HepG2 (cell line): Measurements from ENCODE around the gene ELF1. TPM values are rescaled to one million over a fixed set of nuclear protein-coding genes. Genes with fewer than 3 reads are reported as not detected.

Experiments used
- CSRNP2 ChIP-seq: sonication (generic); formaldehyde crosslinking; conservative IDR thresholded peaks from 2 replicates; pipeline ENCODE4 v1.8.0; 2022; ENCODE audit warnings: low read depth, missing genetic modification reagents
- FOXP1 ChIP-seq, 2 experiments: fragments of 450-650 bp in 1 of 2; IDR thresholded peaks; 2 replicates each; pipeline ENCODE4 v1.6.1; 2017 to 2018; ENCODE audit warnings: antibody characterized with exemption in 1 of 2
- NFAT5 ChIP-seq: sonication (generic); formaldehyde crosslinking; IDR thresholded peaks from 2 replicates; pipeline ENCODE4 v1.4.0; 2020; ENCODE audit warnings: missing genetic modification reagents
- POLR2G ChIP-seq: fragments of 200-400 bp; formaldehyde crosslinking; IDR thresholded peaks from 2 replicates; pipeline ENCODE4 v1.6.1; 2018; ENCODE audit warnings: mild to moderate bottlenecking, low read depth, low read length, moderate library complexity
- RERE ChIP-seq: IDR thresholded peaks from 2 replicates; pipeline ENCODE4 v1.6.1; 2016; ENCODE audit warnings: low read depth, missing genetic modification reagents, missing compliant biosample characterization
- SNRNP70 ChIP-seq: fragments of 200-400 bp; formaldehyde crosslinking; IDR thresholded peaks from 2 replicates; pipeline ENCODE4 v1.6.1; 2017; ENCODE audit warnings: mild to moderate bottlenecking, low read depth, low read length, moderate library complexity
- TAF15 ChIP-seq: fragments of 200-400 bp; formaldehyde crosslinking; IDR thresholded peaks from one replicate; pipeline ENCODE4 v1.6.1; 2018; ENCODE audit warnings: mild to moderate bottlenecking, low read depth, low read length; ENCODE audit not compliant: poor library complexity, severe bottlenecking
- TIGD3 ChIP-seq: sonication (generic); formaldehyde crosslinking; IDR thresholded peaks from 2 replicates; pipeline ENCODE4 v1.5.1; 2020; ENCODE audit warnings: mild to moderate bottlenecking, missing genetic modification reagents, borderline replicate concordance
- ZNF33B ChIP-seq: sonication (generic); formaldehyde crosslinking; IDR thresholded peaks from 2 replicates; pipeline ENCODE4 v1.5.1; 2020; ENCODE audit warnings: mild to moderate bottlenecking, missing genetic modification reagents
- ZNF552 ChIP-seq: sonication (generic); formaldehyde crosslinking; IDR thresholded peaks from 2 replicates; pipeline ENCODE4 v1.9.0; 2022; ENCODE audit warnings: missing genetic modification reagents, mild to moderate bottlenecking, borderline replicate concordance
- ZNF761 ChIP-seq: sonication (generic); formaldehyde crosslinking; conservative IDR thresholded peaks from 2 replicates; pipeline ENCODE4 v1.4.0; 2020; ENCODE audit warnings: mild to moderate bottlenecking, missing genetic modification reagents
- polyA plus RNA-seq, 8 experiments: library from polyadenylated mRNA; depleted of rRNA in 3 of 8; stranded (reverse) in 7 of 8; unstranded in 1 of 8; fragments of >200 nt; fragmentation: Illumina TruSeq in 4 of 8; extraction: Trizol in 4 of 8; gene quantifications; 2 replicates each; pipeline versions ENCODE4 v1.2.1 to v1.2.3, GENCODE V29; 2011 to 2016; ENCODE audit warnings: low read depth in 4 of 8, missing spikeins in 1 of 8, mixed read lengths in 1 of 8; ENCODE audit not compliant: insufficient read depth in 1 of 8
- total RNA-seq, 5 experiments: library from RNA; depleted of rRNA; stranded (reverse); fragments of >200 nt; fragmentation: Illumina TruSeq; extraction: Trizol; gene quantifications; 2 replicates each; pipeline ENCODE4 v1.2.3, GENCODE V29; 2016; ENCODE audit warnings: low read depth in 1 of 5

ELF1 gene
- total and polyA plus RNA-seq, 2 of the 13 experiments (the other 11 are each of a cell fraction or from before 2014, with no cell fraction given) = 24.6 to 71.5 TPM

- no peak for TF ChIP-seq TIGD3 (CRISPR knock-in tag)
- TF ChIP-seq NFAT5 (CRISPR knock-in tag) = no peak
- no peak for TF ChIP-seq ZNF33B (CRISPR knock-in tag)
- peak; percentile 67 for TF ChIP-seq FOXP1 (IDR thresholded peaks at IDR 0.05)
- peak; percentile 61; the same call in 1 of the 2 replicates for TF ChIP-seq FOXP1 (CRISPR knock-in tag; IDR thresholded peaks at IDR 0.05)
- TF ChIP-seq POLR2G = peak; percentile 39; the same call in 1 of the 2 replicates
- no peak for TF ChIP-seq TAF15
- no peak for TF ChIP-seq SNRNP70
- no peak for TF ChIP-seq ZNF761 (CRISPR knock-in tag)
- no peak for TF ChIP-seq CSRNP2 (CRISPR knock-in tag)
- TF ChIP-seq RERE (CRISPR knock-in tag) = no peak
- TF ChIP-seq ZNF552 (CRISPR knock-in tag) = no peak
Measured at GRCh38 chr13:40895227-40896184, 123.6 kb downstream of the ELF1 start (continued).
